Measurements from ENCODE around the gene CD44.
A peak's percentile ranks its signal among the peaks of the same experiment; 100 is the strongest.

CD44 gene

DNA sequence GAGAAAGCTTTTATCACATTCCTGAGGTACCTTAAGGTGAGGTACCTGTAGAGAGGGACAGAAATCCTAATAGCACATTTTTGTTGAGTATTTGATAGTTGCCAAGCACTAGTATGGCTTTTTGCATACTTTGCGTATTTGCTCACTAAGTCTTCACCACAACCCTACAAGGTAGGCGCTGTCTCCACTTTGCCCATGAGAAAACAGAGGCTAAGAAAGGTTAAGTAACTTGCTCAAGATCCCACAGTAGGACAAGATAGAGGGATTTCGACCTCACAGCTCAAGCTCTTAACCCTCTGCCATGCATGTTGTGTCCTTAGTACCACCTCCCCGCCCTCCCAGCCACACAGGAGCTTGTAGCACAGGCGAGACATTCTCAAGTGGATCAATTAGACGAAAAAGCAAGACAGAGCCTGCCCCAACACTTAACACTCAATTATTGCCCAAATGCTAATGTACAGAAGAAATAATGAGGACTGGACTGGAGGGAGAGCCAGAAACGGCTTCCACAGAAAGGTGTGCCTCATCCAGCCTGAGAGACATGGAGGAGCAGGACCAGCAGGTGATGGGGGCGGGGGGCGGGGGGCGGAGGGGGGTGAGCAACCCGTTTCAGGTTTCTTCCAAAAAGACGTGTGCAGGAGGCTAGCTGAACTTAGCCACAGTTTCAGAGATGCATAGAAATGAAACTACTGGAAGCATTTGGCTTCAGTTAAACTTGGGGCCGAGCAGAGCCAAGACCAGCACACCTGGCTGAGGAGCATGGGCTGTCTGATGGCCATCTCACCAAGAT is 26.7 kb upstream of the CD44 start:
- peak; percentile 61 to 93 (median 74) for DNase-seq

DNA sequence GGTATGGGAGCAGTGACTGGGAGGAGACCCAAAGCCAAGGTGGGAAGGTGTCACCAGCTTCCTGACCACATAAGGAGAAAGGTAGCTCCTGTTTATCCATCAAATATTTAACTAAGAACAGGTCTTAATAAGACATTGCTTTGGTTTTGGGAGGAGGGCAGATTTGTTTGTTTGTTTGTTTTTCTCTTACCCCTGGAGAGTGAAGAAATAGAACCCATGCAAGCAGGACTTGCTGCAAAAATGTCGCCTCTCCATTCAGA is 26.2 kb upstream of the CD44 start:
- no peak for DNase-seq

DNA sequence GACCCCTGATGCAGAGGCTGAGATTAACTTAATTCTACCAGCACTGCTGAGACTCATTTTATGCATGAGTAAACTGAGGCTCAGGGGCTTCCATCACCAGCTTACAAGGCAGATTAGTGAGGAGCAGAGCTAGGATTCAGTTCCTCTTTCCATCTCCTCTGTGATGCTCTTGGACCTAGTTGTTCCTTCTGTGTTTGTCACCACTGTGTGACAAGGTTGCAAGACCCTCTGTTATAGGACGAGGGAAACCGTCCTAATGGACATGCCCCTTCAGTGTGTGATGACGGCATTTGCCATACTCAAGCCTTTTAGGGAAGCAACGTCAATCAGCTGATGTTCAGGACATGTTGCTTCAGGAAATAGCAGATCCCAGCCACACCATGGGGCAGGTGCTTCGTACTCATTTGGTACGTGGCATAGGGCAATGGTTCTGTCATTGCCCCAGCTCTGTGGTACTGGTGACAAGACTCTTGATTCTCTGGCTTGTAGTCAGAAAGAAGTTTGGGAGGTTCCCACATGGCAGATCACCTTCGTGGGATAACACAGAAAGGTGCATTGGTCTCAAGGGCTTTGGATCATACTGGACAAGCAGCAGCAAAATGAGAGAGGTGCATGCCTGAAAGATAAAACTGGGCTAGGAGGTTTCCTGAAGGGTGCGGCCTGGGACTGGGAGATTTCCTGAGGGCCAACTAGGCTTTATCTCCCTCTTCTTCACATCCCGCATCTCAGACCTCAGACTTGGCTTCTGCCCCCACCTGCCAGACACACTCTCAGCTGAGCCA is 23.9 kb upstream of the CD44 start:
- no peak for DNase-seq

DNA sequence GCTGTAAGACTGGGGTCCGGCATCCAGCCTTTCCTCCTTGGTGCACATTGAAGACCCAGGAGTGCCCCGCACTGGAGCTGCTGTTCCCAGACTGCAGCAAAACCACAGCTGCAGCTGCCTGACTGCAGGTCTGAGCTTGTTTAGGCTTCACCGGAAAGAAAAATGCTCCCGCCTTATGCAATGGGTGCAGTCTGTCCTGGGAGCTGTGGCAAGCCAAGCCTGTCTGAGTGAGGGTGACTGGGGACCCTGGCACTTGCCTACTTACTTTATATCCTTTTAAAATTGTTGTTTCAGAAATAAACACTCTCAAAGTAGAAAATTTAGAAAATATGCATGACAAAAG is 23.3 kb upstream of the CD44 start:
- DNase-seq: no peak

DNA sequence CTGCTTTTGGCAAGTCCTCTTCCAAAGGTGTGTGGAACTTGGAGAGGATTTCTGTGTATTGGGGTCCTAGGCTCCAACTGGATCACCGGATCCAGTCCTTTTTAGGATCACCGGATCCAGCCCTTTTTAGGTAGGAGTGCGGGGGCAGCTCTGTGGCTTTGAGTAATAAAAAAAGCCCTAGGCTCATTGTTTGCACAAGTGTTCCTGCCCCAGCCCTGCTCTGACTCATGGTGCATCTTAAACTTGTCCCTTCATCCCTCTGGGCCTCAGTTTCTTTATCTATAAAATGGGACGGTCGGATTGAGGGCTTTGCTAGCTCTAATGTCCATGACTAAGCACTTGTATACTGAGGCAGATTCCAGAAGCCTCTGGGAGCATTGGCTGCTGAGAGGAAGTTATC is 22.7 kb upstream of the CD44 start:
- DNase-seq: no peak

DNA sequence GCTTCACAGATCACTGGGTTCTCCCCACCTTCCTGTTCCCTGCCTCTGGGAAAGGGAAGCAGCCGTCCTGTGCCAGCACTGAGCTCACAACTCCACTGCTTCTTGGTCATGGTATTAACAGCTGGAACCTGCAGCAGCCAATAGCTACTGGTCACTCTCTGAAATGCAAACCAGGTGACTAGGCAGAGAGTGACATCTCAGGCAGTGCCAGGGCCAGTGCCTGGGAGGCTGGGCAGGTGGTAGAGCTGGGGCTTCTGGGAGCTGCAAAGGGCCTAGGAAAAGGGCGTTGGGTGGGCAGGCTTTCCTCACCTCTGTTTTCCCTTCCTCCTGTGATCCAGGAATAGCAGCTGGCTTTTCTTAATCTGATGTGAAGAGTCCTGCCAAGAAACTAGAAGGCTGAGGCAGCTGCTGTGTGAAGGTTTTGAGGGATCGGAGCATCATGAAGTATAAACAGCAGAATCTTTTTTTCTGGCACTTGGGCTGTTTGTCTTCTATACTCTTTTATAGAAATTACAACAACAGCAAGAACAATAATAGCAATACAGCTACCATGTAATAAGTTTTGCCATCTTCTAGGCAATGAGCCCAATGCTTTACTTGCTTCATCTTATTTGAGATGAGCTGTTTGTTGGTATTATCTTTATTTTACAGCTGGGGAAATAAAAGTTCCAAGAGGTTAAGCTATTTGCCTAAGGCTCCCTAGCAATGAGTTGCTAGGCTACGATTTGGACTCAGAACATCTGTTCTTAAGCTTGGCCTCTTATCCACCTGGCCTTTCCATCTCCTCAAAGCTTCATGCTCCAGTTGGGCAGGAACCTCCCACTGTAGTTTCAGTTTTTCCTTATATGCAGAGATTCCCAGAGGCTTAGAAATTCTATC is 22.0 kb upstream of the CD44 start:
- DNase-seq: peak in 2 of 3 experiments; percentile 47 to 74

DNA sequence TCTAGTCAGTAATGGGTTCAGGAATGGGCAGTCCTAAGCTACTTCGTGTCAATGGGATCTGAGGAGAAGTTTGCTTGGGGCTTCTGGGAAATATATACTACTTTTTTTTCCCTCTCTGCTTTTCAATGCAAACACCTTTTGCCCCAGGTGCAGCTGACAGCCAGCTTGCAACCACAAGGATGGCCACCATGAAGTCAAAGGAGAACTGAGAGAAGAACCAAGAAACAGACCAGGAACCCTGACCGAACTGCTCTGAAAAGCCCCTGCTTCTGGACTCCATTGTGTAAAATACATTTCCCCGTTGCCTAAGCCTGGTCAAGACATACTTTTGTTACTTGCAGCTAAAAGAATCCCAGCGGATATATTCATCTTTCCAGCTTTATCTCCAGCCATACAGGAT is 20.1 kb upstream of the CD44 start:
- no peak for DNase-seq

DNA sequence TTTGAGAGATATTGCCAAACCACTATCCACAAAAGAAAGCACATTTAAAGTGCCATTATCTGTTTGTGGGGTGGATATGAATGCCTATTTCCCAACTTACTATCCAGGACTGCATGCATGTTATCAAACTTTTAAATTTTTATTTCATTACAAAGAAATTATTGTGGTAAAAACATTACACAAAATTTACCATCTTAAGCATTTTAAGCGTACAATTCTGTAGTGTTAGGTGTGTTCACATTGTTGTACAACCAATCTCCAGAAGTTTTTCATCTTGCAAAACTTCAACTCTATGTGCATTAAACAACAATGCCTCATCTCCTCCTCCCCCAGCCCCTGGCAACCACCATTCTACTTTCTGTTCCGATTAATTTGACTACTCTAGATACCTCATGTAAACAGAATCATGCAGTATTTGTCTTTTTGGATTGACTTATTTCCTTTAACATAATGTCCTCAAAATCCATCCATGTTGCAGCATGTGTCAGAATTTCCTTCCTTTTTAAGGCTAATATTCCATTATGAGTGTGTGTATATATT is 17.6 kb upstream of the CD44 start:
- no peak for DNase-seq

DNA sequence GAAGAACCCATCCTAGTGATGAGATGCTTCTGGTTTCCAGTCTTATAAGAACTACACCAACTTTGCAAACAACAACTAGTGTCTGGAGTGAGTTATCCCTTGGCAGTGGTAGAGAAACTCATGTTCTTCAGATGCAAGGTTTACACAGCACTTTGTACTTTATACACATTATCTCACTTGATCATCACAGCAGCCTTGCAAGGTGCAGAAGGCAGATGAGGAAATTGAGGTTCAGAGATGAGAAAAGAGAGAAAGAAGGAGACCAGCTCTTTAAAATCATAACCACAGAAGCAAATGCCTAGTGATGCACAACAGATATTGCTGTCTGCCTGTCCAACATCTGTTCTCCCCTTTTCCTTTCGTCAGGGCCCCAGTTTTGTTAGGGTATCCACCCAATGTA is 16.7 kb upstream of the CD44 start:
- no peak for DNase-seq

DNA sequence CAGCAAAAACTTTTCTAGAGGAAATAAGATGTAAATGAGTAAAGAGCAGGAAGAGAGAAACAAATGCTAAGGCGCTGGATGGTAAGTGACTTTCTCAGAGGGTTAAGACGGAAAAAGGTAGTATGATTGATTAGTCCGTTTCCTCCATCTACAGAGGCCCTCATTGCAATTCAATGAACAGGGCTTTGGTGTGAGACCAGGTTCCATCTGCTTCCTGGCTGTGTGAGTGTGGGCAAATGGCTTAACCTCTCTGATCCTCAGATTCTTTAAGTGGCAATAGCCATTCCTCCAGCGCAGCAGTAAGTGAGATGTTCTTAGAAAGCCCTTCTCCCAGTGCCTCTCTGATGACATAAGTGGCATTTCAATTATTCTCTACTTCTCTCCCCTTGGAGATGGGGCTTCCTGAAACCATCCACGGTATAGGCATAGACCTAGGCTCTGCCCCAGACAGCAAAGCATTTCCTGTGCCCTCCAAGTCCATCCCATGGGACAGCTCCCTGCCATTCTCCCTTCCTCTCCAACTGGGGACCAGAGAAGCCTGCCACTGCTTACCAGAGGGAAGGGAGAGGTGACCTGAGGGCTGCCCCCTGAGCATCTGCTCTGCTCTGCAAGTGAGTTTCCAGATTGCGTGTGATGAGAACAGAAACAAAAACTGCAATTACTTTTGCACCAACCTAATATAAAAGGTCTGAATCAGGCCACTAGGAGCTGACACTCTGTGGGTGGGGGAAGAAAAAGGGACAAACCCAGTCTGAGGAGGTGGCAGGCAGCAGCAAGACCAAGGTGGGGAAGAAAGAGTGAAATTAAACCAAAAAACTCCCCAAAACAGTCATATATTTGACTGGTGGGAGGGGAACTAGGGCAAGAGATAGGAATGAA is 12.7 kb upstream of the CD44 start:
- no peak for DNase-seq

DNA sequence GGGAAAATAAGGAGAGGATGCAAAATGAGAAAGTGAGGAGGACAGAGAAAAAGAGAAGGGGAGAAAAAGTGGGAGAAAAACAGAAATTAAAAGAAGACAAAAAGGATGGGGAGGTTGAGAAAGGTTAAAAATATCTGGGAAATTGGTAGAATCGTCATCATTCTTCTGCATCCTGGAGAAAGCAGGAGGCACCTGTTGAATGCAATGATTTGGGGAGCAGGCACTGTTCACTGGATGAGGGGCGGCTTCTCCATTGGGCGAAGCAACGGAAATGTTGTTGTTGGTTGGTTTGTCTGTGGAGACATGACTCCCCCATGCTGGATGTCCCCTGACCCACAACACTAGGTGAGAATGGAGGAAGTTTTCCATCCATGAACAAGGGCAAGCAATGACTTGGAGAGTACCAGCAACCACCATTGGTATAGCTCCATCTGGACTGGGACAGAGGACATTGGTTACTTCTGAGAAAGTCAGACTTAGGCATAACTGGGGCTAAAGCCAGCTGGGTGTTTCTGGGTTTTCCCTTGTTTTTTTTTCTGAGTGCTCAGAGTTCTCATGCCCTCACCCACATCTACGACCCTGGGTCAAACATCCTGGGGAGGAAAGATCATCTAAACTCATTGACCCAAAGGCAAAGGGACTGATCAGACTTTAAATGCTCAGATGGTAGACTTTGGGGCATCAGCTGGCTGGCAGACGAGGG is 11.9 kb upstream of the CD44 start:
- DNase-seq: no peak

DNA sequence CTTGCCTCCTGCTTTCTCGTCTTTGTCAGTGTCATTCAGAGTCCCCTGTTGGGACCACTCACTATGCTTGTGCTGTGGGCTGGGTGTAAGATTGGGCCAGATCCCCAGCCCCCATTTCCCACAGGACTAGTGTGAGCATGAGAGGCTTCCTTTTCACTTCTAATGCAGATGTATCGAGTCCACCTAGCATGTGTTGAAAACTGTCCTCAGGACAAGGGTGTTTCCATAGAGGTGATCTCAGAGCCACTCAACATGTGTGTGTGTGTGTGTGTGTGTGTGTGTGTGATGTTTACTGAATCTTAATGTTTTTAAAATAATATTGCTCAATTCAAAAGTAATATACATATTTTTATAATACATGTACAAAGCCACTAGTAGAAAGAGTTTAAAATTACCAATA is 11.4 kb upstream of the CD44 start:
- DNase-seq: no peak

DNA sequence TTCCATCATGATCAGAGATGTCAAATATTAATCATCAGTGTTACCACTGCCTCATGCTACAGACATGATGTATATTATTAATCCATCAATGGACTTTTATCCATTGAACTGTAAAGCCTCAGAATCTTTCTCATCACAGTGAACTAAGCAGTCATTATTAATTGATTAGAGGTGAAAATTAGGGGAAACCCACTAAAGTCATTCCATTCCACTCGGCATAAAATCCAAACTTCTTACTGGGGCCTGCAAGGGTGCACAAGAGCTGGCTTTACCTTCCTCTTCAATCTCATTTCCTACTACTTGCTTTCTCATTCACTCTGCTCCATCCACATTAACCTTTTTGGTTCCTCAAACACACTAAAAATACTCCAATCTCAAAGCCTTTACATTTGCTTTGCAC is 7.9 kb upstream of the CD44 start:
- DNase-seq: no peak

DNA sequence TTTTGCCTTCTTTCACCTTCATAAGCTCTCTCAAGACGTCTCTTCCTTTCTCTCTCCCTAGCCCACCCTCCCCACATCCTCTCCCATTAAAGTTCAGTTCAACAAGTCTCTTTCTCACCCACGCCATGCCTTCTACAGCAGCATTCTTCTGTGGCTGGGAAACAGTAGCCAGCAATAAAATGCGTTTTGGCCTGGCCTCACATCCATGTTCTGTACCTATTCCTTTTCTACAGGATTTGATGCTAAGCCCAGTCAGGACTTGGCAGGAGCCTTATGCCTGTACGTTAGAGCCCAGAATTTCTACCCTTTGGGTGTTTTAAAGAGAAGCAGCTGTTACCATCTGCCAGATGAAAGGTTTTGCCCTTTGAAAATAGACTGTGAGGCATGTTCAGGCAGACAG is 7.1 kb upstream of the CD44 start:
- DNase-seq: no peak

DNA sequence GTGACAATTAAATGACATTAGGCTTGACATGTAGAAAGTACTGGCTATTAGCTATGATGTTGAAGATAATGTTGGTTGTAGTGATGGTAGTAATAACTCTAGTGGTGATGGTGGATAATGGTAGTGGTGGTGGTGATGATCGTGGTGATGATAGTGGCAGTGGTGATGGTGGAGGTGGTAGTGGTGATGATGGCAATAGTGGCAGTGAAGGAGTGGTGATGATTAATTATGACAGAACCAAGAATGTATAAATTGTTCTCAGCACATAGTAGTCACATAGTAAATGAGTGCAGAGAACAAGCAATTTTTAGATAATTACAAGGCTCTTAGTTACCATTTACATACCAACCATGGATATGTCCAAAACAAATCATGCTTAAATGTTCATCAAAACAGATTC is 5.3 kb upstream of the CD44 start:
- no peak for DNase-seq

DNA sequence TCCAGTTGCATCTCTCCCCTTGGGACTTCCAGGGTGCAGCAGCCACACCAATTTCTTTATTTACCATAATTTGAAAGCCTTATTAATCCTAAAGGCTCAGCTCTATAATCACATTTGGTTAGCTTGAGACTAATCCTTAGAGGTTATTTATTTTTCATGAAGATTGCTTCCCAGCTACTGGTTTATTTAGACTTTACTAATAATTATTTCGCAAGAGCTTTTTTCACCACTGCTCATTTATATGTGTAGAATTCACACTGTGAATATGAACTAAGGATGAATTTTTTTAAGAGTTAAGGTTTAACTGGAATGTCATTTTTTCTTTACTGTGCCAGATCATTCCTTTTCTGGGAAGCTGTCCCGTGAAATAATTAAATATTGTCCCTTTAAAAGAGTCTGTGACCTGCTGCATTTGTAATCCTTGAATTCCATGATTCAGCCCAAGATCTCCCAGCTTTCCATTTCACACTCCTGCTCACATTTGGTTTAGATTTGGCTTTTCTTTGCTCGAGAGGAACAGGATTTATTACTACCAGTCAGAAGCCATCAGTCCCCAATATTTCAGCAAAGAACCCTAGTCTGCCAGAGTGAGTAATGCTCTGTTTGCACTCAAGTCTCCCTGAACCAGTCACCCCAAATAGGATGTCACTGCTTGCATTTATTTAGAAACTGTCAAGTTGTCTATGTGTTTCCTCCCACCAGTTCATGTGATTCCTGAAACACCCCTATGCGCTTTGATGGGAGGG is 4.4 kb upstream of the CD44 start:
- no peak for DNase-seq

DNA sequence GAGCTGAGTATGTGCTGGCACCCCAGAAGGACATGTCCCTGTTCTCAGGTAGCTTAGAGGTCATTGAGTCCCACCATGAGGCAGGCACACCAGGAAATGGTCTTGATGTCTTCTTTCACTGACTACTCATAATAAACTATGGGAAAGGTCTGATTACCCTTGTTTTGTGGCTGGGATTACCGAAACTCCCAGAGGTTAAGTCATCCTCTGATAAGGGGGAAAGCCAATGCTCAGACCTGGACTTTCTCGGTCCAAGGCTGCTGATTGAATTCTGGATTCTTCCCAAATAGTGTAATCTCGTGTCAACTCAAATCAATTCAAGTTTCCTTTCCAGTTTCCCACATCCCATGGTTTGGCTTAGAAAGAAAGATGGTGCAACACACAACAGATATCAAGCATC is 3.7 kb upstream of the CD44 start:
- no peak for DNase-seq

DNA sequence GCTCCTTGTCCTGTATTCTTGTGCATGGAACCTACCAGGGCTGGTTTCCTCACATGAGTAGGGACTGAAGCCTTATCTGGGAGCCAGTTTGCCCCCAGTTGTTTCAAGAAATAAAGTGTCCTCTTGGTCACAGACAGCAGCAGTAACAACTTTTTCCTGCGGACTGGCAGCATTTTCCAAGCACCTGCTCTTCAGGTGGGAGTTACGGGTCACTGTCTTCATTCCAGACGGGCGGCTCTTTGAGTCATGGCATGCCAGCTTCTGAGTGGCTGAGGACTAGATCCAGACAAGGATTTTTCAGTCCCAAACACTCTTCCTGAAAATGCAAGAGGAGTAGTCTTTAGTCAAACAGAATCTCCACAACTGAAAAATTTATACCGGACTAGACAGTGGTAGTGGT is 2.7 kb upstream of the CD44 start:
- no peak for DNase-seq

DNA sequence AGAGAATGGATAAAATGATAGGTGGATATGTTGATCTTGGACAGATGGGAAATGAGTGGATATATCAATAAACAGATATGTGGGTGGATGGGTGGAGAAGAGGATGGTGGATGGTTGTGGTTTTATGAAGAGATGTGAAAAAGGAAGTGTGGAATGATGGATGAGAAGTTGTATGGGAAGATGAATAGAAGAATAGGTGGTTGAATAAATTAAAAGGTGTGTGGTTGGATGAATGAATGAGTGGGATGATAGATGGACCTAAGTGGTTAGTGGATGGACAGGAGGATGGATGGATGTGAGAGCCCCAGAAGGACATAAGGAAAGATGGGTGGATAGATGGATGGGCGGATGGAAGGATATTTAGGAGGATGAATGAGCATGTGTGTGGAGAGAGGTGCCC is 913 bp upstream of the CD44 start:
- no peak for DNase-seq

DNA sequence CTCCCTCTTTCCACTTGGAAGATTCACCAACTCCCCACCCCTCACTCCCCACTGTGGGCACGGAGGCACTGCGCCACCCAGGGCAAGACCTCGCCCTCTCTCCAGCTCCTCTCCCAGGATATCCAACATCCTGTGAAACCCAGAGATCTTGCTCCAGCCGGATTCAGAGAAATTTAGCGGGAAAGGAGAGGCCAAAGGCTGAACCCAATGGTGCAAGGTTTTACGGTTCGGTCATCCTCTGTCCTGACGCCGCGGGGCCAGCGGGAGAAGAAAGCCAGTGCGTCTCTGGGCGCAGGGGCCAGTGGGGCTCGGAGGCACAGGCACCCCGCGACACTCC is 397 bp upstream of the CD44 start:
- peak in 1 of 3 experiments; percentile 40 for DNase-seq

DNA sequence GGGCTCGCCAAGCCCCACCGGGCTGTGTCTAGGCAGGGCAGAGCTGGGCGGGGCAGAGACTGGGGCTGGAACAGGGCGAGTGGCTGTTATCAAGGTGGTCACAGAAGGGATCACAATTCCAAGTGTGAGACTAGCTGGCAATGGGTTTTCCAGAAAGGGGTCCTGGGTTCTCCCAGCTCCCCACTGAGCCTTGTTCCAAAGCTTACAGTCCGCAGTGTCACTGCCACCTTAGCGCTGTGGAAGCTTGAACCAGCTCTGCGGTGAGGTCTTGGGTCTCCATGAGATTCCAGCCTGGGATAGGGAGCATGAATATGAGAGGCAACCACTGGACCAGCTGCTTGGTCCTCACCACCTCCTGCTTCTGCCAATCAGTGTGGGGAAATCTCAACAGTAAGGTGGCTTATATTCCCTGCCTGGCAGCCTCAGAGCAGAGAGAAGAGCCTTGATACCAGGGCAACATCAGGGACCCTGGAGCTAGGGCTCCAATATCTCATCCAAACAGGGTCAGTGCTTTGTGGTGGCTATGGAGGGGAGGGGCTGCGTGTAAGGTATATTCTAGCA is 831 bp downstream of the CD44 start:
- peak in 2 of 3 experiments; percentile 52 to 61 for DNase-seq

All from NCI-H1417 (cell line).